ENCODE measurements around the gene SORBS1. TPM values are rescaled to one million over a fixed set of nuclear protein-coding genes. Genes with fewer than 3 reads are reported as not detected.

The SORBS1 gene
- total RNA-seq, 6 experiments from 2014 or later: 0.05 to 0.26 (median 0.18) TPM

GRCh38 chr10:95397747-95398146 is 163.4 kb downstream of the SORBS1 start:
- DNase-seq: no peak
- no peaks in the 10 kb centered on the region for H3K4me1 Mint-ChIP-seq (ENCODE audit: low read depth)
- H3K27ac Mint-ChIP-seq: no peak overlapping the region
- no peak overlapping the region for H3K4me3 Mint-ChIP-seq
- H3K9me3 Mint-ChIP-seq: no peaks in the 10 kb centered on the region
- no peaks in the 10 kb centered on the region for H3K36me3 Mint-ChIP-seq (ENCODE audit: low read depth)
- H3K27me3 Mint-ChIP-seq (ENCODE audit: insufficient read depth): peaks cover 5% of the 10 kb centered on the region; the same call in 1 of the 2 replicates
- TF ChIP-seq CTCF (IDR thresholded peaks at IDR 0.05): no peak

- no peak overlapping the region for H3K27ac Mint-ChIP-seq
- no peak for DNase-seq
- TF ChIP-seq CTCF (IDR thresholded peaks at IDR 0.05): no peak
- peaks cover 5% of the 10 kb centered on the region; the same call in 1 of the 2 replicates for H3K27me3 Mint-ChIP-seq (ENCODE audit: insufficient read depth)
- no peaks in the 10 kb centered on the region for H3K4me1 Mint-ChIP-seq (ENCODE audit: low read depth)
- no peak overlapping the region for H3K4me3 Mint-ChIP-seq
- no peaks in the 10 kb centered on the region for H3K36me3 Mint-ChIP-seq (ENCODE audit: low read depth)
- H3K9me3 Mint-ChIP-seq: no peaks in the 10 kb centered on the region
Measured at GRCh38 chr10:95395947-95396449, 165.2 kb downstream of the SORBS1 start.

- Mint-ChIP-seq H3K27me3 (ENCODE audit: insufficient read depth) (peaks cover 6% of the 10 kb centered on the region; the same call in 1 of the 2 replicates), H3K4me3 (no peak overlapping the region), H3K4me1 (ENCODE audit: low read depth) (no peaks in the 10 kb centered on the region), H3K36me3 (ENCODE audit: low read depth) (no peaks in the 10 kb centered on the region), H3K9me3 (no peaks in the 10 kb centered on the region), H3K27ac (no peak overlapping the region)
- no peak for TF ChIP-seq CTCF (IDR thresholded peaks at IDR 0.05)
- no peak for DNase-seq
Measured at GRCh38 chr10:95394161-95394880, 166.8 kb downstream of the SORBS1 start.

- Mint-ChIP-seq H3K27me3 (ENCODE audit: insufficient read depth) (peaks cover 10% of the 10 kb centered on the region), H3K9me3 (no peaks in the 10 kb centered on the region), H3K4me3 (no peak overlapping the region), H3K27ac (no peak overlapping the region), H3K36me3 (ENCODE audit: low read depth) (no peaks in the 10 kb centered on the region), H3K4me1 (ENCODE audit: low read depth) (no peaks in the 10 kb centered on the region)
- TF ChIP-seq CTCF (IDR thresholded peaks at IDR 0.05): no peak
- DNase-seq: no peak
Measured at GRCh38 chr10:95392681-95393164, 168.4 kb downstream of the SORBS1 start.

- H3K36me3 Mint-ChIP-seq (ENCODE audit: low read depth): no peaks in the 10 kb centered on the region
- DNase-seq: no peak
- H3K9me3 Mint-ChIP-seq: no peaks in the 10 kb centered on the region
- H3K27ac Mint-ChIP-seq: no peak overlapping the region
- peaks cover 12% of the 10 kb centered on the region for H3K27me3 Mint-ChIP-seq (ENCODE audit: insufficient read depth)
- no peak overlapping the region for H3K4me3 Mint-ChIP-seq
- TF ChIP-seq CTCF (IDR thresholded peaks at IDR 0.05): 0 out of 2 replicates have a peak, but pooled peaks have one; percentile 0
- no peaks in the 10 kb centered on the region for H3K4me1 Mint-ChIP-seq (ENCODE audit: low read depth)
Measured at GRCh38 chr10:95392217-95392584, 169.0 kb downstream of the SORBS1 start.

Measured in HFFc6 (cell line).